IPS-11a (cell line): ENCODE data around the gene BCAS3.

ENCODE experiments used
- H3K4me3 ChIP-seq: one replicate; pipeline ENCODE4 v1.5.1; 2013; ENCODE audit warnings: low read depth, low read length, control low read depth

The BCAS3 gene

DNA sequence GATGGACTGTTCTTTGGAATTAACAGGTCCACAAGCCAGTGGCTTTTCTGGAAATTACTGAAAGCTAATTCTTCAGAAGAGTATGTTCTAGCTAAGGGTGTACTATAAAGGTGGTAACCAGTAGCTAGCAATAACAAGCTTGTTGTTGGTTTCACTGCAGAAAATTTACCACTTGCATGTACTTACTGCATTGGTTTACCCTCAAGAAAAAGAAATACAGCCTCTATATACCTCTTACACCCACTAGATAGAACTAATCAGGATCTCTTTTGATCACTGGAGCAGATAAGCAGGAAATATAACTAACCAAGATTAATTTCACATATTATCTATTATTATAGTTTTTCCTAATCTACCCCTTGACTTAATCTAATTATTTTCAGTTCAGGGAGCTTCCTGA, 537.1 kb downstream of the BCAS3 start:
- no peak overlapping the region for H3K4me3 ChIP-seq

DNA sequence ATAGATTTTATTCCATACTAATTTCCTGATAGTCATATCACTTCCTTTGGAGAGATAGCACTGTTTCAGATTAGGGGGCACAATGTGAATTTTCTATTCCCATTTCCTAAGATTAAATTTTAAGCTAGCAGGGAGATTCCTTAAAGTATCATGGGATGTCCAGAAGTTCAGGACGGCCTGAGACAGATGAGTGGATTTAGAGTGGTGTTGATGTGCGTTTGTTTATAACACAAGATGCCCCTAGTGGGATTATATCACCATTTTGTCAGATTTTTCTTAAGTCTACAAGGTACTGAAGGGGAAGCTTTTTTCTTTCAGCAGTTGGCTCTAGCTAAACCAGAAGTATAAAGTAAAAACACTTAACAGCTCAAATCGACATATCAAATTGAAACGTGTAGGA, 538.4 kb downstream of the BCAS3 start:
- no peak overlapping the region for H3K4me3 ChIP-seq

DNA sequence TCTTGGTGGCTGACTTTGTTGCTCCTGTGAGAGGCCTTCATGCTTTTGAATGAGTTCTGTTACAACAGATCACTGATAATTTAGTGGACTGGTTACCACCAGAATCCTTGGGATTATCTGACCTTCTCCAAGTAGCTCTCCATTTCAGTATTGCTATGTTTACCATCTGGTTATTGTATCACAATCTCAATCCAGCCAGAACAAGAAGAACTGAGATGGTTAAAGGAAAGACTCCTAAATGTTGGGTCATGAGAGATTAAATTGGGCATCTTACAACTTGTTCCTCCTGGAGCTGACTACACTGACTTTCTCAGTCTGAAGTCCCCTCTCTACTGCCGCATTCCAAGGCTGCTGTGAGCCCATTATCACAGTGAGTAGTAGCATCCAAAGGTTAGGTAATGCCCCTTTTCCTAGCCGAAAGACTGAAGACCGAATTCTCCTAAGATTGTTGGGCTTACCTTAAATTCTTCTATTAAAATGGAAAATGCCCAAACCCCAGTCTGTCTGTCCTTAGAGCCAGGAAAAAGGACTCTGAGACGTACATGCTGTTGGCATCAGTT, 540.3 kb downstream of the BCAS3 start:
- H3K4me3 ChIP-seq = no peak overlapping the region

DNA sequence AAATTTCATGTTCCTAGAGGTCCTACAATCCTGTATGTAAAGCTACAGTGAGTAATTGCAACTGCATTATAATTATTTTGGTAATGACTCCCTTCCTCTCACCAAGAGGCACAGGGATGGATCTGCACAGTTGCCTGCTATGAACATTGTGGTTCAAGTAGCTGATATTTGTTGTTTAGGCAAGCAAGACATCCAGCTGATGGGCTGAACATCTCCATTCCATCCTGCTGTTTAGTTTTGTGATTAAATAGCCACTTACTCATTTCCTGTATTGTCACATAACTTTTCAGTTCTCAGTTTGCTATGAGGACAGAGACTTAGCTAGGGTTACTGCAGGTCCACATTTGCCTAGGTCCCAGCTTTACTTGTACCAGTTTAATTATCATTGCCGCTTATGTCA, 540.8 kb downstream of the BCAS3 start:
- H3K4me3 ChIP-seq = no peak overlapping the region

DNA sequence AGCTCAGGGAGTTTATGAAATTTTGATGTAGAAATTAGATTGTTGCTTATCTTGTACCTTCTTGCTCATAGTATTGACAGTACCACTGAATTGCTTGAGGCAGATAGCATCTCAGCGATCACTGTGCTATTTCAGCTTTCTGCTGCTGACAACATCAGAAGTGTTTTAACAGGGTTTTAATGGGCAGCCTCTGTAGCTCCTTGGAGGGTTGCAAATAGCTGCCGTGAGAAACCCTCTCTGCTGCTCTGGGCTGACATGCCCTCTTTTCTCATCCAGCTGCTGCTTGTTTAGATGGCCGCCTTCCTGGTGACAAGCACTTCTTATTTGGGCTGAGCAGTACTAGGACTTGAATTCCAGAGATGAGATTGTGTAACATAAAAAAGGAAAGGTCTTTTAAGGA, 541.8 kb downstream of the BCAS3 start:
- no peak overlapping the region for H3K4me3 ChIP-seq

DNA sequence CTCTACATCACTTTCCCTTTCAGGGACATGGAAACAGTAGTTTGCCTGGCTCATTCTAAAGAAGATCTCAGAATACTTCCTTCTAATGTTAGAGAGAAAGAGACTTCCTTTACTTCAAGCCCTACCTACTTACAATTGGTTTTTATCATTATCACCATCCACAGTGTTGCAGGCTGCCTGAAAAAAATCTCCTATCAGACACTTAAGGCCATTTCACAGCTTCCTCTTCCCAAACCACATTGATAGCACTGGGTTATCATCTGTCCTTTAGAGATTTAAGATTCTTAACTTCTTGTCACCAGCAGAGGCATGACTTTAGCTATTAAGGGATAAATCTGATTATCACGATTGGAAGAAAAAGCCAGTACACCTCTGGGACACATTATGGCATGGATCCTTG, 543.5 kb downstream of the BCAS3 start:
- H3K4me3 ChIP-seq = no peak overlapping the region

DNA sequence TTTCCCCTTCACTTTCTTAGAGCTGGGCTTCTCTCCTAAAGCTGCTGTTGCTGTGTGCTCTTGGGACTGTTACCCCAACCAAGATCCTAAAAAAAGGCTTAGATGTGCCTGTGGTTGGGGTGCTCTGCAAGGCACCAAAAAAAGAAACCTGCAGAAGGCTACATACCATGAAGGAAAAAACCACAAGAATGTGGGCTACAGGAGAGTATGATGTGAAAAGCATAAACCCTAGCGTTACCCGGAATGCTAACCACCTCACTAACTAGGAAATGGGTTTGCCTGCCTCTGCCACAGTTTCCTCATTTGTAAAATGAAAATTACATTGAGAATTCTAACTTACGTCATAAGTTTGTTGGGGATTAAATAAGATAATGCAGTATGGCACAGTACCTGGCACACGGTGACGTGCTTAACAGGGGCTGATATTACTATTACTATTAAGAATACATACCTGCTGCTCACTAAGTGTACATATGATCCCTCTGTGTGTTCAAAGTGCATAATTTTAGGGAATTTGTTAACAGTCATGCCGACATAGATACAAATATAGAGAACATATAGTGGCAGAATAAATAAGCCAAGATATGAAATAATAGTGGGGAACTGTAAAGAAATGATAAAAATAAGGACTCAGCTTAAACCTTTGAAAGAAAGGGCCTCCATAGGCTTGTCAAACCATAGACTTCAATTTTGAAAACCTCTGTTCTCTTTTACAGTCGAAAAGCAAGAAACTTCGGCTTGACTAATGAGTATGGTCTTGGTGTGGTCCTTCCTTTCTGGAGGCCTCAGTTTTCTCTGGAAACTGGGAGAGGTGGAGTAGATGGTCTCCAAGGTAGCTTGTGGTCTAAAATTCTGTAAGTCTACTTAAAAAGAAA, 544.2 kb downstream of the BCAS3 start:
- H3K4me3 ChIP-seq = no peak overlapping the region

DNA sequence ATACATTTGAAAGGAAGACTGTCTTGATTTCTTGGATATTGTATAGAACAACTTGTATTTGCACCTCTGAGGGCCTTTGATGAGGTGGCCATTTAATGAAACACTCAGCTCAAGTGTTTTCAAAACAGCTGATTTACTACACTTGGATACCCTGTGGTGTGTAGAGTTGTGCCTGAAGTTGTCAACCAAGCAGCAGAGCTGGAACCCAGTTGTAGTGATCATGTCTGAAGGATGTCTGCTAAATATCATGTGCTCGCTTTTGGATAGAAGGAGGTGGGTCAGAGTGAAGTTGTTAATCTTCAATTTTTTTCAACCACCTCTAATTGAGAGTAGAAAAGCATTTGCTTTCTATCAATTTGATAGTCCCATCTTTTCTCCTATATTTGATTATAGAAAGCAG, 546.1 kb downstream of the BCAS3 start:
- no peak overlapping the region for H3K4me3 ChIP-seq

DNA sequence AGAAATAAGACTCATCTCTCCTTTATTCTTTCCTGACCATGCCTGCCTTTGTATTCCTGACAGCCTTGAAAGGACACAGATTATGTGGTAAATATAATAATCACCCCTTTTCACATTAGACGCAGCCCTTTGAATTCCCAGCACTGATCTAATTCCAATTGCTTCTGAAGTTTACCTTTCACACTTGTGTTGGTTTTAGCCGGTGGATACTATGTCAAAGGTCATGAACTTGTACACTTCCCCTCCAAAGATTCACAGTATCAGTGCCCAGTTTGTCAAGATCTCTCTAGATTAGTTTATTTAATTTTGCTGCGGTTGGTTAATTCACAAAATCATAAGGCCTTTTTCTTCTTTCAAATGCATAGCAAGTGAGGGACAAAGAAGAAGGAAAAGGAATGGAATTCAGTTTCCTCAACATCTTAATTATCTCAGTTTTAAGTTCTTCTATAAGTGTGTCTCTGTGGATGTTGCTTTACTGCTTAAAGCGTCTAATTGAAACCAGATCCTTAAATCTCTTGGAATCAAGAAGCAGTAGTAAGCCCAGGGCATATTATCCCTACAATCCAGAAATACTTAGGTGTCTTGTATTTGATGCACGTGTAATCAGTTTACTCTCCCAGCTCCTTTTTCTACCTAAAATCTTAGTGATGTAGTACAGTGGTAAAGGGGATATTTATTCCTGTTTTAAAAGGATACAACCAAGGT, 547.7 kb downstream of the BCAS3 start:
- H3K4me3 ChIP-seq = no peak overlapping the region

DNA sequence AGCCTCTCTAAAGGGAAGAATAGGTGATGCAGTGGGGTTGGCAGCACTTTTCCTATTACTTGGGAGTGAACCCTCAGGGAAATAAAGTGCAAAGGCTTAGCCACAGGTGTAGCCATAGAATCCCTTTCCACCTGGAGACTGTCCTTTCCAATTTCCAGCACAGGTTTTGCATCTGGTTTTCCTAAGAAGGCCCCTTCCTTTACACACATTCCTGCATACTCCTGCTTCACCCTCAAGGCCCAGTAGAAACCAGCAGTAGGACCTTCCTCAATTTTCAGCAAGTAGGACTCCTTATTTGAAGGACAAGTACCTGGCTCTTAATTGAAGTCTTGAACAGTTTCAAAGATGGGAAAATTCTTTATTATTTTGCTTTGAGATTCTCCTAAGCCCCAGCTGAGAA, 550.2 kb downstream of the BCAS3 start:
- H3K4me3 ChIP-seq = no peak overlapping the region

DNA sequence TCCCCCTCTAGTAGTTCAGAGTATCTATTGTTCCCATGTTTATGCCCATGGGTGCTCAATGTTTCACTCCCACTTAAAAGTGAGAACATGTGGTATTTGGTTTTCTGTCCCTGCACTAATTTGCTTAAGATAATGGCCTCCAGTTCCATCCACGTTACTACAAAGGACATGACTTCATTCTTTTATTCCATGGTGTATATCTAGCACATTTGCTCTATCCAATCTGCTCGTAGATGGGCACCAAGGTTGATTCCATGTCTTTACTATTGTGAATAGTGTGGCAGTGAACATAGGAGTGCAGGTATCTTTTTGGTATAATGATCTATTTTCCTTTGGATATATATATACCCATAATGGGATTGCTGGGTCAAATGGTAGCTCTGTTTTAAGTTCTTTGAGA, 552.8 kb downstream of the BCAS3 start:
- no peak overlapping the region for H3K4me3 ChIP-seq

DNA sequence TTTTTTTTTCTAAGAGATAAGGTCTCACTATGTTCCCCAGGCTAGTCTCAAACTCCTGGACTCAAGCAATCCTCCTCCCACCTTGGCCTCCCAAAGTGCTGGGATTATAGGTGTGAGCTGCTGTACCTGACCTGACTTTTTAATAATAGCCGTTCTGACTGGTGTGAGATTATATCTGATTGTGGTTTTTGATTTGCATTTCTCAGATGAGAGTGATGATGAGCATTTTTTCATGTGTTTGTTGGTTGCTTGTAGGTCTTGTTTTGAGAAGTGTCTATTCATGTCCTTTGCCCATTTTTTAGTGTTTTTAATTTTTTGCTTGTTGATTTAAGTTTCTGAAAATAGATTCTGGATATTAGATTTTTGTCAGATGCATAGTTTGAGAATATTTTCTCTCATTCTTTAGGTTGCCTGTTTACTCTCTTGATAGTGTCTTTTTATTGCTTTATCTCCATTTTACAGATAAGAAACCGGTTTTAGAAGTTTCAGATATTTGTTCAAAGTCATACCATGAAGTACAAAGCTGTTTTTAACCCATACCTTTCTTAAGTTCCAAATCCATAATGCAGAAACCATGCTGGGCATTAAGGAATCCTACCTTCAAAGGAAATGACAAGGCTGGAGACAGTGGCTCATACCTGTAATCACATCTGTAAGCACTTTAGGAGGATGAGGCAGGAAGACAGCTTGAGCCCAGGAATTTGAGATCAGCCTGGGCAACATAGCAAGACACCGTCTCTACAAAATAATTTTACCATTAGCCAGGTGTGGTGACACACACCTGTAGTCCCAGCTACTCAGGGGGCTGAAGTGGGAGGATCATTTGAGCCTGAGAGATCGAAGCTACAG, 553.5 kb downstream of the BCAS3 start:
- H3K4me3 ChIP-seq = no peak overlapping the region

DNA sequence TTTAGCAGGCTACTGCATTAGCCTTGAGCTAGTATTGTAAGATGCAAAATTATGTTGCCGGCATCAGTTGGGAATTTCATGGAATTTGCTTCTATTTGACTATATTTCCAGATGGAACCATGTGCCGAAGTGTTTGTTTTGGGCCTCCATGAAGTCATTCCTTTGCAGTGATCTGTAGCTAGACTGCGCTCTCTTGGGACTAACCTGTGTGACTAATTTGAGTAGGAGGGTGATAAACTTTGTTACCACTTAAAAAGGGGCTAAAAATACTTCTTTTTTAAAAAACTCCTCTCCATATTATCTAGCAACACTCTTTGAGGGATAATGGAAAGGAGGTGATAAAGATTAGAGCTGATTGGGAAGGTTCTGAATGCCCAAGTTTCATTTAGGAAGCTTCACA, 555.2 kb downstream of the BCAS3 start:
- H3K4me3 ChIP-seq = no peak overlapping the region

DNA sequence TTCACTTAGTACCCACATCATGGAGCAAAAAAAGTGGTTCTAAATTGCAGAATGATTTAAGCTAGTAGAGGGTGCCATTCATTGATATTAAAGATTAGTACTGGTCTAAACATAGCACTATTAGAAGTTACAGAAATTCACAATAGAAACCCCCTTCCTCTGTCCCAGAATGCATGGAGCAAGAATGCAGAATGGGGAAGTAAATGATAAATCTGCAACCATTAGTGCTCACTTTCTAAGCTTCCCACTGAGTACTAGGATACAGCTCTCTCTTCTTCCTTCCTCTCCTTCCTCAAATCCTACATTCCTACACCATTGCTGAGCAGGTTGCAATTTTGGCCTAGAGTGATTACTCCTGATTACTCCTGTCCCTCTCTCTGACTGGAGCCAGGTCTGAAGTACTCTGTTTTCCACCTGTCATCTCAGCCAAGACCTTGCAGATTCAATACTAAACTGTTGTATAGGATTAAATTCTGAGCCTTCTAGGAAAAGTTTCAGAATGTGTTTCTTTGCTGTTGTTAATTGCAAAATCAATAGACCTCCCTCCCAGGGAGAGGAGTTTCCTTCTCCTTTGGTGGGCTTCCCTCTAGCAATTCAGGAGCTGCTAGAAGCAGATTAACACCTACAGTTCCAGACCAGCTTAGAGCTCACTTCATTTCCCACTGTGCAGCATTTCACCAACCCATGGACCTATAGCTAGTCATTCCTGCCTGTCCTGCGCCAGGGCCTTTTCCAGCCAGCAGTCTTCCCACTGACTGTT, 556.5 kb downstream of the BCAS3 start:
- no peak overlapping the region for H3K4me3 ChIP-seq

DNA sequence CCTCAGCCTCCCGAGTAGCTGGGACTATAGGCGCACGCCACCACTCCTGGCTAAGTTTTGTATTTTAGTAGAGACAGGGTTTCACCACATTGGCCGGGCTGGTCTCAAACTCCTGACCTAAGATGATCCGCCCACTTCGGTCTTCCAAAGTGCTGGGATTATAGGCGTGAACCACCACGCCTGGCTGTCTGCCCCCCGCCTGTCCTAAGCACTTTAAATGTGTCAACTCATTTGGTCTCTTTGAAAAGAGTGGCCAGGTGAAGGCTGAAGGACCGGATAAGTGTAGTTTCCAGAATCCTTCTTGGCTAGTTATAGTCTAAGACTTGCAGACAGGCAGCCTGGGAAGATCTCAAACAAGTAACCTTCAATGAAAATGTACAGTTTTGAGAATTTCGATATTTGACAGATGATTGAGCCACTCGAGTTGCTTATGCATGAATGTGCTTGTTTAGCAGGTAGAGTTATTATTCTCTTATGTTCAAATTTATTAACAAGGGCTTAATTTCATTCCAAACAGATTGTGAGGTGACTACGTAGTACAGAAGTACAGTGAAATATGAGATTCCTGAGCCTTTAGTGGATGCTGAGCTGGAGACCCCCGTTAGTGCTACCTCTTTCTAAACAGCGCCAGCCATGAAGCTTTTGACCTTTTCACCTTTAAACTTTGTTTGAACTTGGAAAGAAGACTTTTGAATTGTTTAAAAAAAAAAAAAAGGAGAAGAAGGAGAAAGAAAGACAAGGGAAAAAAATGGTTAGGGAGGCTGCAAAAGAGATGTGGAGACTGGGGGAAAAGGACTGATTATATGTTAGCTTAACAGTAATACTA, 557.6 kb downstream of the BCAS3 start:
- H3K4me3 ChIP-seq = no peak overlapping the region

DNA sequence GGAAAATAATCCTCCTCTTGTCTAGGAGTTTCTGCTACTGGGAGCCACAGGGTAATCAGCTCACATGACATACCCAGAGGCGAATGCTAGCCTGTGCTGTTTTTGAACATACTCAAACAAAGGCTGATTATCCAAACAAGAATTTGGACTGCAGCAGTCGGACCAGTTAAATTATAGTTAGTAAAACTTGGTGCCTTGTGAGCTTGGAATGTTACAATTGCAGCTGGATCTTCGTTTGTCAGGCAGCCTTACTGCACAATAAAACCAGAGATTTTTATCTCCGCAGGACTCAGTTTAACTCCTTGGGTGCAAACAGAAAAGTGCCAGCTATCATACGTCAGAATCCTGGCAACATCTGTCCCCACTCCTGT, 558.2 kb downstream of the BCAS3 start:
- no peak overlapping the region for H3K4me3 ChIP-seq

DNA sequence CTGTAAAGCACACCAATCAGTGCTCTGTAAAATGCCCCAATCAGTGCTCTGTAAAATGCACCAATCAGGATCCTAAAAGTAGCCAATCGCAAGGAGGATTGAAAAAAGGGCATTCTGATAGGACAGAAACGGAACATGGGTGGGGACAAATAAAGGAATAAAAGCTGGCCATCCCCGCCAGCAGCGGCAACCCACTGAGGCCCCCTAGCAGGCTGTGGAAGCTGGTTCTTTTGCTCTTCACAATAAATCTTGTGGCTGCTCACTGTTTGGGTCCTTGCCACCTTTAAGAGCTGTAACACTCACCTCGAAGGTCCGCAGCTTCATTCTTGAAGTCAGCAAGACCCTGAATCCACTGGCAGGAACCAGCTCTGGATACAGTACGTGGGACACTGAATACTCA, 559.6 kb downstream of the BCAS3 start:
- H3K4me3 ChIP-seq = no peak overlapping the region

DNA sequence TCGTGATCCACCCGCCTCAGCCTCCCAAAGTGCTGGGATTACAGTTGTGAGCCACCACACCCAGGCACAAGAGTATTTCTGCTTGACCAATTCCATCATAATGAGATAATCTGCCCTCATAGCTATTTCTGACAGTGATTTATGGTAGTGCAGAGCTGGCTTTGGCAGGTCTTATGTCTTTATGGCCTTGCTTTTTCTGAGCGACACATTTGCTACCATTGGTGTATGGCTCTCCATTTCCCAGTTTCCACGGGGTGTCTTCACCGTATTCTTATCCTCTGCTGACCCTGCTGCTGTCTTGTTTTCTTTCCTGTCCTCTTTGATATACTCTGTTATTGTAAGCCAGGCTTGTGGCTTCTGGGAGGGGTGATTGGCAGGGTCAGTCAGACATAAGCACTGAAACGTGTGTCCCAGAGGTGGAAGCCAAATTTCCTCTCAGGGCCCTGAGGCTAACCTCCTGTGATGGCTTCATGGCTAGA, 560.8 kb downstream of the BCAS3 start:
- H3K4me3 ChIP-seq = no peak overlapping the region

DNA sequence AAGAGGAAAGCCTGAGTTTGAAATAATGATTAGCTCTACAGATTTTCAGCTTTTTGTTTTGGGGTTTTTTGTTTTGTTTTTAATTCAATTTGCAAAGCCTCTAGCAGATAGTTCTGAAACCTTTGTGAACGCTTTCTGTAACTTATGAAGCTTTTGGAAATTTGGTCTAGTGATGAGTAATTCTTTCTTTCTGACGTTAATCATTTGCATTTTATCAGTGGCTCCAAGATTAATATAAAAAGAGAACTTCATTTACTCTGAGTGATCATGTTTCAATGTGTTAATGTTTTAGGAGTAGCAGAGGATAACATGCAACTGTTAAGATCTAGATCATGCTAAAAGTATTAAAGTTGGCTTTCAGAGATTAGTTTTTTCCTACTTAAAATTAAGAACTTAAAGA, 561.7 kb downstream of the BCAS3 start:
- H3K4me3 ChIP-seq = no peak overlapping the region

DNA sequence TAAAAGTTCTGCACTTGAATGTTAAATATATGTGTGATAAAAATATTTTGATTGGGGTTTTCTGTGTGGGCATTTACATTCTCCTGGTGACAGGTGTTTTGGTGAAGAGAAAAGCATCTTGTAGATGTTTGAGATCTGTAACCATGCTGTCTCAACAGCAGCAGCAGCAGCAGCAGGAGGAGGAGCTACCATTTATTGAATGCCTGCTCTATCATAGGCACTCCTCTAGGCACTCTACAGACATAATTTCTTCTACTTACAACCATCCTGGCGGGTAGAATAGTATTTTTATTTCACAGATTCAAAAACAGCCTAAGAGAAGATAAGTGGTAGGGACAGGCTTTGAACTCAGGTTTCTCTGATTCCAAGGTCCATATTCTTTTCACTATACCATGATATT, 562.3 kb downstream of the BCAS3 start:
- H3K4me3 ChIP-seq = no peak overlapping the region
